DMS153 (cell line): ENCODE measurements around the gene PTK6.
"Not testable (repeated sequence)": the region's sequence is repeated elsewhere in the genome, so short reads cannot be mapped to it uniquely, and the experiment has no call there.

Source experiments
- DNase-seq: peaks from one replicate; lab custom pipeline; 2025; lab: John Stamatoyannopoulos, UW

Gene PTK6

GRCh38 chr20:63536997-63537524 is at the start of gene PTK6:
Gene PTK6 (minus strand): TSS chr20:63537376. CDS start chr20:63537314, 62 bp downstream.
- DNase-seq, result peak; percentile 44

GRCh38 chr20:63586797-63587196 is 49.6 kb upstream of the PTK6 start:
- no peak for DNase-seq

DNA sequence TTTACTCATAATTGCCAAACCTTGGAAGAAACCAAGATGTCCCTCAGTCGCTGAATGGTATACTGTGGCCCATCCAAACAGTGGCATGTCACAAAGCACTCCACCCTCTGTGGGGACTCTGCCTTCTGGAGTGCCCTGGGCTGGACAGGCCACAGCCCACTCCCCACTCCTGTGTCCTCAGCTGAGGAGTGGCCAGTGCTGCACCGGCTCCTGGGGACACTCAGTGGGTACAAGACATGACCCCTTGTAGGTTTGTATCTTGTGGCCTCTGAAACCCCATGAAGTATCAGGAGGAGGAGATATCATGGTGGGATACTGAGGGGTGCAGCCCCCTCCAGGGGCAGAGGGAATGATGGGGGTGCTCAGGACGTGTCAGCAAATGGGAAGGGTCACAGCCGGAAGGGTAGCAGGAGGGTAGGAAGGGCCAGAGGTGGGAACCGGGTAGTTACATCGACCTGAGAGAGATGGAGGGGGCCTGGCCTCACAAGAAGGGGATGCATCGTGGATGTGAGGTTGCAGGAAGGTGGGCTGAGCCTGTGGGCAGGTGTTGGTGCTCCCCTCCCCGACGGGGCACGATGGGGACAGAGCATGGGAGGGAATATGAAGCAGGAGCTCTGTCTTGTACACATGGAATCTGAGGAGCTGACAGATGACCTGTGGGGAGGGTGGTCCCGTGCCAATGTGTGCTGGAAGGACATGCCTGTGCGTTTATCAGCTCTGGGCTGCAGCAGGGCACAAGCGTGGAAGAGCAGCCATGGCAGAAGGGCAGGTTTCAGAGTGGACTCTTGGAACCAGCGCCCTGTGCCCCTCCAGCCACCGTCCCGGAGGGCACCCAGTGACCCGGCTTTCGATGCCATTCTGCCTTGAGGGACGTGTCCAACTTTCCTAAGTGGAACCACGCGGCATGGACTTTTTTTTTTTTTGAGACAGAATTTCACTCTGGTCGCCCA is 48.7 kb upstream of the PTK6 start:
- DNase-seq, result no peak

- DNase-seq, result no peak
Measured at GRCh38 chr20:63582382-63583063, 45.3 kb upstream of the PTK6 start.

DNA sequence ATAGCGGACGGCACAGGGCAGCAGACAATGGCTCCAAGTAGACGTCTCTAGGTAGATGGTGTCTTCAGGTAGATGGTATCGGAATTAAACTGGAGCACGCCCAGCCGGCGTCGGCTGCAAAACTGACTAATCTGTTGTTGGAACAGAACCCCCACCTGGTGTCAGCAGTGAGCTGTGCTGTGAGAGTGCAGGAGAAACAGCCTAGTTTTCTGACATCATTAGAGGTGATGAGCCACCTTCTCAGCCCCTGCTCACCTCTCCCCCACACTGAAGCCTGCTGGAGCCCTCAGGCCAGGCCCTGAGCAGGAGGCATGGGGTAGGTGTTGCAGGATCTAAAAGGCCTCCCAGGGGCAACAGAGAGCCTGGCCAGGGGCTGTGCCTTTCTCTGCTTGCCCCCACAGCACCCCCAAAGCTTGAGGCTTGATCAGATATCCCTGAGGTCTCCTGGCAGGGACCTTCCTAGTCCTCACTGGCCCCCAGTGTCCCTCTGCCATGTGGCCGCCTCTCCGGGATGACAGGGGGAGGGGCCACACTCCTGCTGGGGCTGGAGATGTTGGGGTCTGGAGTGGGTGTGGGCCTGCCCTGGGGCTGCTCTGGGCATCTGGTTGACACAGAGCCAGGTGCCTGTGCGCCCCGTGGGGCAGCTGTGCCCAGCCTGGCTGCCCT is 43.8 kb upstream of the PTK6 start:
- peak; percentile 47 for DNase-seq

DNA sequence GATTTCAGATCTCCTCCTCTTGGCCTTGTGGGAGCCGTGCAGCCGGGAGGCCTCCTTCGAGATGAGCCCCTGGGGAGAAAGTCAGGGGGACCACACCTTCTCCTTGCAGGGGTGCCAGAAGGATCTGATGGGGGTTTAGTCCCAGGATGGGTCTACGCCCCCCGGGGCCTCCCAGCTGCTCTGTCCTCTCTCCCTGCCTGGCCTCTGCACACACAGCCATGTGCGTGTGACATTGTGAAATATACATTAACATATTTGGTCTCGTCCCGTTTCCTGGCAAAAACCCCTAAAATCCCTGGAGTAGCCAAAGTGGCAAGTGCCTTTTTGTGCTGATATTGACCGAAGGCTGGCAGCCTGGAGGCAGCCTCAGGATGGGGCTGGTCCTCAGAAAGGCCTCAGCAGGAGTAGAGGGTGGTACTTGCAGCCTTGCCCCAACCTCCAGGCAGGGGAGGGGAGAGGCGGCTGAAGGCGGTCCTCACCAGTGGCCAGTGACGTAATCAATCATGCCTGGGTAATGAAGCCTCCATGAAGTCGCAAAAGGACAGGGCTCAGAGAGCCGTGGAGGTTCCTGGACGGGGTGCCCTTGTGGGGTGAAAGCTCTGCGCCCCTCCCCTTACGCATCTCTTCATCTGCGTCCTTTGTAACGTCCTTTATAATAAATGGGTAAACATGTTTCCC is 42.0 kb upstream of the PTK6 start:
- no peak for DNase-seq

DNA sequence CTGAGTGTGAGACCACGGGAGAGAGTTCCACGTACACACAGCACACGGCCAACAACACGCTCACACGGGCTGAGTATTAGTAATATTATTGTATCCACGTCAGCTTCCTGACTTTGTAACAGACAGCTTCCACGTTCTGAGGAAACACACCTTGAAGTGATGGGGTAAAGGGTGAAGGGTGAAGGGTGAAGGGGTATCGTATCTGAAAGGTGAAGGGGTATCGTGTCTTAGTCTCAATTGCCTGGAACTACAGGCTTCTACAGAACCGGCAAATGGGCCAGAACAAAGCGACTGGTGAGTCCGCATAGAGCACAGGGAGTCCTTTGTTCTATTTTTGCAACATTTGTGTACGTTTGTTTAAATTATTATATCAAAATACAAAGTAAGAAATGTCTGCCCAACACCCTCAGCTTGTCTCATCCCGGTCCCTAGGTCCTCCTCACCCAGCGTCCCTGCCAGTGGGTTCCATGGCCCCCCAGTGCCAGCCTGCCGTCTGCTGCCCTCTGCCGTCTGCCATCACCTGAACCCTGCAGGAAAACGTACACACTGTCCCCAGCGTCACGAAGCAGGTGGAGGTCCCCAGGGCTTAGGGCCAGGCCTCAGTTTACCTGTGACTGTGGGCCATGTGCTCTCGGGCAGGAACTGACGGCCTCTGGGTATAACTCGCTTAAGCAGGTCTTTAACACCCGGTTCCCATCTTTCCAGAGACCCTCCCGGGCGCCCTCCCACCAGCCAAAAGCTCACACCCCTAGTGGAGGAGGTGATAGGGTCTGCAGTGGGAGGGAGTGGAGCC is 41.2 kb upstream of the PTK6 start:
- DNase-seq, result no peak

- peak; percentile 15 for DNase-seq
Measured at GRCh38 chr20:63577317-63577894, 40.2 kb upstream of the PTK6 start.

DNA sequence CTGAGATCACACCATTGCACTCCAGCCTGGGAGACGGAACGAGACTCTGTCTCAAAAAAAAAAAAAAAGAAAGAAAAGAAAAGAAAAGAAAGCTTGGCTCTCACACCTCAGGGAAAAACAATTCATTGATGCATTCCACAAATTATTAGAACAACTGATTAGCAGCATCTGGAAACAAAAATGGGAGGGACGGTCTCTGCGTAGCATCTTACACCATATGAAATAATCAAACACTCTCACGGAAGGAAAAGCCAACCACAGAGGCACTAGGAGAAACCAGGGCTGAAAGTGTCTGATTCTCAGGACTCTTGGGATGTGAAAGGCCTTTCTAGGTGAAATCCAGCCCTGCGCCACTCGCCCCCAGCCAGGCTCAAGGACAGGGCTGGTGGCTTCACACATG is 39.1 kb upstream of the PTK6 start:
- DNase-seq, result no peak

DNA sequence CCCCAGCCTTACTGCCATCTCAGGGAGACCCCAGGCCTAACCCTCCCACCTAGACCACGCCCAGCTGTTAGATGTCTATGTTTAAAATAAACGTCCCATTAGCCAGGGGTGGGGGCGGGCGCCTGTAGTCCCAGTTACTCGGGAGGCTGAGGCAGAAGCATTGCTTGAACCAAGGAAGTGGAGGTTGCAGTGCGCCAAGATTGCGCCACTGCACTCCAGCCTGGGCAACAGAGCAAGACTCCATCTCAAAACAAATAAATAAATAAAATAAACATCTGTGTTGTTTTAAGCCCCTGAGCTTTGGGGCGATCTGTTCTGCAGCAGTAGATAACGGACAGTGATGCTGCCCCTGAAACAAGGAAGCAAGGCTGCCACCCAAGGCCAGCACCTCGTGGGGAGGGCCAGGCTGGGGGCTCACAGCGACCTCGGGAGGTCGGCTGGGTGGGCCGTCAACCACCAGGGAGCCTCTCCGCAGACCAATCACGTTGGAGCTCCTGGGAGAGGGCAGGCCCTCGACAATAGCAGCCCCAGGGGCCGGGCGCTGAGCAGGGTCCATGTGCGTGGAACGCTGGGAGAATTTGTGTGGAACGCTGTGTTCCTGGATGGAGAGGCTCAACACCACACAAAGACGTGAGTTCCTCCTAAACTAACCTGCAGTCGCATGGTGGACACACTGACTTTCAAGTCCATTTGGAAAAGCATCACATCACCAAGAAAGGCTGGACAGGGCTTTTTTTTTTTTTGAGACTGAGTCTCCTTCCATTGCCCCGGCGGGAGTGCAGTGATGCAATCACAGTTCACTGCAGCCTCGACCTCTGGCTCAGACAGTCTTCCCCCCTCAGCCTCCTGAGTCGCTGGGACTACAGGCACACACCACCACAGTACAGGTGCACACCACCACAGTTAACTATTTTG is 37.9 kb upstream of the PTK6 start:
- no peak for DNase-seq

GRCh38 chr20:63574156-63574828 is 37.1 kb upstream of the PTK6 start, which contains the start of gene HELZ2:
Gene HELZ2 (minus strand): TSS chr20:63574239. CDS start chr20:63572385, 1,854 bp downstream.
- no peak for DNase-seq

GRCh38 chr20:63573647-63574131 is 36.5 kb upstream of the PTK6 start:
- DNase-seq, result no peak

DNA sequence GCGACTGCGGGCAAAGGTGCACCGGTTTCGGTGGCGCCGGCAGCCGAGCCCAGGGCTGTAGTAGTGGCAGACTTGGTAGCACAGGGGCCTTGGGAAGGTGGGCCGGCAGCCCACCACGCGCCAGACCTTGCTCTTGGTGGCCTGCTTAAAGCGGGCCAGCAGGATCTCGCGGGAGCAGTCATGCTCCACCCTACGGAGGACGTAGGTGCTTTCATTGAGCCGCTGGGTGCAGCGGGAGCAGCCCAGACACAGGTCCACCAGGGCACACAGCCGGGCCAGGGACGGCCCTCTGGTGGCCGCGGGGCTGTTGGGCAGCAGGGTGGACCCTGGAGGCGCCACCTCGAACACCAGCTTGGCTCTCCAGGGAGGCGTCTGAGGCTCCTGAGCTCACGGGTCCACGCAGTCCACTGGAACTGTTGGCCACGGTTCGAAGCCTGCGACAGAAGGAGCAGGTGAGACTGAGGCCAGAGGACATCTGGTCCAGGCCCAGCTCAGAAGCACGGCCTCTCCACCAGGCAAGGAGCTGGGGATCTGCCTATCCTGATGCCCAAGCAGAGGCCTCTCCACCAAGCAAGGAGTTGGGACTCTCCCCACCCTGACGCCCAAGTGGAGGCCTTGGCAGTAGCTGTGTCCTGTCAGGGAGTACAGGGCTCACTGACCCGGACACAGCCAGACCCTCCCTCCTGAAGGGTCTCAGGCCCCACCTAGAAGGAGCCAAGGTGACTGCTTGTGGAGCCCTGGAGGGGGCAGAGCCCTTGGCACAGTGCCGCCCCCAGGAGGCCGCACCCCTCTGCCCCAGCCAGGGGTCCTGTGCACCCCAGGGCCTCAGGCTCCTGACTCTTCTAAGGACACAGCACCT is 35.8 kb upstream of the PTK6 start:
- no peak for DNase-seq

GRCh38 chr20:63572071-63572787 is 35.1 kb upstream of the PTK6 start:
- no peak for DNase-seq

DNA sequence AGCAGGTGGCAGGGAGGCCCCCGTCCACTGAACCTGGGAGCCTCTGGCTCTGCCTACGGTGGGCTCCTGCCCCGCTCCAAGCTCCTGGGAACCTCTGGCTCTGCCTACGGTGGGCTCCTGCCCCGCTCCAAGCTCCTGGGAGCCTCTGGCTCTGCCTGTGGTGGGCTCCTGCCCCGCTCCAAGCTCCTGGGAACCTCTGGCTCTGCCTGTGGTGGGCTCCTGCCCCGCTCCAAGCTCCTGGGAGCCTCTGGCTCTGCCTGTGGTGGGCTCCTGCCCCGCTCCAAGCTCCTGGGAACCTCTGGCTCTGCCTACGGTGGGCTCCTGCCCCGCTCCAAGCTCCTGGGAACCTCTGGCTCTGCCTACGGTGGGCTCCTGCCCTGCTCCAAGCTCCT is 33.9 kb upstream of the PTK6 start:
- not testable (repeated sequence) for DNase-seq

GRCh38 chr20:63570281-63571086 is 33.3 kb upstream of the PTK6 start:
- no peak for DNase-seq
